ENCODE results near the gene PLD4. TPM values are rescaled to one million over a fixed set of nuclear protein-coding genes. Genes with fewer than 3 reads are reported as not detected.

Gene PLD4
- polyA plus RNA-seq, 3 donors, result 12.2 to 15.5 (median 15.1) TPM

DNA sequence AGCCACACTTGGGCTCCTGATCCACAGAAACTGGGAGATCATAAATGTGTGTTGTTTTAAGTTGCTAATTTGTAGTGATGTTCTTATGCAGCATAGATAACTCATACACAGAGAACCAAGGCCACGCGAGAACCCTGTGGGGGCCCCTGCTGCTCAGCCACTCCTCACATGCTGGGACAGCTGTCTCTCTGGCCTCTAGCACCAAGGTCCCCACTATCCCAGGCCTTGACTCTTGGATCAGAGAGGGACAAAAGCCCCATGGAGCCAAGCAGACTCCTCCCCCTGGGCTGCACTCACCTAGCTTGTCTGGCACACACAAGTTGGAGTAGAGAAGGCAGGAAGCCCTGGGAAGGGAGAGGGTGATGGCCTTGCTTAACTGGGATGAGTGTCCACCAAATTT lies 11.3 kb downstream of the PLD4 start:
- peaks cover 5 to 8% of the 10 kb centered on the region in 2 donors for H3K4me1 ChIP-seq (ENCODE audit: control insufficient read depth in 1 of 2, insufficient read depth in 2 of 2, low read length in 2 of 2)

DNA sequence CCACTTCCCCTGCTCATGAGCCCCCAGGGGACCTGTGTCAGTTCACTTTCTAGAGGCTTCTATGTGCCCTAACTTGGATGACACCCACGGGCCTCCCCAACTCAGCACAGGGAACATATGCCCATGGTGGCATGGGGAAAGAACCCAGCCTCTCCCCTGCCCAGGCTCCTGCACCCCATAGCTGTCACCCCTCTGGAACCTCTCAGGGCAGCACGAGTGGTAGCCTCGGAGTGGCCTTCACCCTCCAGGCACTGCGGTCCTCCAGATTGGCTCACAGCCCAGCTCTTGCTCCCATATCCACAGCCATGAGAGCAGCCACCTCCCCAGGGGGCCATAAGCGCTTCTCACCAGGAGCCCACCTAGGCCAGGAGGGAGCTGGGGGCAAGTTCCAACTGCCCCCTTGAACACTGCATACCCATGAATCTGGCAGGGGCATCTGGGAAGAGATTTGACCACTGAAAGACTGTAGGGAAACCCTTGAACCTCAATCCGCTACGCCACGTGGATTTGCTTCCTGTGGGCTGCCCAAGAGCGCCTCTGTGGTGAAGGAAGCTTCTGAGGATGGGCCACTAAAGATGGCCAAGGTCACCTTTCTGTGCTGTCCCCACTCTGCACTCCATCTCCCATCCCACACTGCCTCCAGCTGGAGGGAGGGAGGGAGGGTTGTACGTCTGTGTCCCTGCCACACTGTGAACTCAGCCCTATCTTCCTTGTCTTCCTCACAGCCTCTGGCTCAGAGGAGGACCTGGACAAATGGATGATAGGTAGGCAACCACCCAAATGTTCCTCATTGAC lies 11.9 kb downstream of the PLD4 start:
- WGBS (ENCODE audit: insufficient coverage), result 27% methylated on average over 6 of the region's 10 CpGs

More for the DNA sequence above, 11.3 kb downstream of the PLD4 start:
- Histone ChIP-seq H3K4me3 (replicated peaks in 1 of 3; ENCODE audit: low read depth in 2 of 3, low read length in 3 of 3) (no peak overlapping the region), H2AFZ (ENCODE audit: insufficient read depth, low read depth, low read length, poor library complexity, severe bottlenecking) (no peak overlapping the region), H3K9ac (ENCODE audit: insufficient read depth, low read length, poor library complexity, severe bottlenecking) (no peak overlapping the region), H3K79me2 (ENCODE audit: insufficient read depth, low read length) (no peaks in the 10 kb centered on the region), H3K27ac (ENCODE audit: low read depth in 1 of 2, low read length in 2 of 2) (no peak overlapping the region), H3K36me3 (replicated peaks in 1 of 2; ENCODE audit: control insufficient read depth in 1 of 2, insufficient read depth in 2 of 2, low read length in 2 of 2) (no peaks in the 10 kb centered on the region), H3K4me2 (replicated peaks; ENCODE audit: extremely low read depth, low read length, poor library complexity, severe bottlenecking) (no peak overlapping the region), H3K27me3 (ENCODE audit: control insufficient read depth in 2 of 2, insufficient read depth in 2 of 2, low read length in 2 of 2) (peaks cover 7 to 38% of the 10 kb centered on the region in 2 donors), H3K9me3 (replicated peaks in 1 of 2; ENCODE audit: control insufficient read depth in 1 of 2, insufficient read depth in 1 of 2, low read length in 2 of 2) (peaks cover 0 to 3% of the 10 kb centered on the region in 2 donors), H4K20me1 (ENCODE audit: insufficient read depth, low read length) (no peaks in the 10 kb centered on the region)
- Mint-ChIP-seq H3K27me3 (ENCODE audit: low read depth in 3 of 3) (peaks cover 41 to 51% (median 43%) of the 10 kb centered on the region in 3 donors), H3K36me3 (peaks cover 0 to 4% of the 10 kb centered on the region in 2 donors), H3K4me3 (no peak overlapping the region), H3K4me1 (no peaks in the 10 kb centered on the region), H3K27ac (no peak overlapping the region), H3K9me3 (peaks cover 0 to 4% (median 0%) of the 10 kb centered on the region in 7 donors)
- DNase-seq, result no peak
- TF ChIP-seq, protein P1, sequence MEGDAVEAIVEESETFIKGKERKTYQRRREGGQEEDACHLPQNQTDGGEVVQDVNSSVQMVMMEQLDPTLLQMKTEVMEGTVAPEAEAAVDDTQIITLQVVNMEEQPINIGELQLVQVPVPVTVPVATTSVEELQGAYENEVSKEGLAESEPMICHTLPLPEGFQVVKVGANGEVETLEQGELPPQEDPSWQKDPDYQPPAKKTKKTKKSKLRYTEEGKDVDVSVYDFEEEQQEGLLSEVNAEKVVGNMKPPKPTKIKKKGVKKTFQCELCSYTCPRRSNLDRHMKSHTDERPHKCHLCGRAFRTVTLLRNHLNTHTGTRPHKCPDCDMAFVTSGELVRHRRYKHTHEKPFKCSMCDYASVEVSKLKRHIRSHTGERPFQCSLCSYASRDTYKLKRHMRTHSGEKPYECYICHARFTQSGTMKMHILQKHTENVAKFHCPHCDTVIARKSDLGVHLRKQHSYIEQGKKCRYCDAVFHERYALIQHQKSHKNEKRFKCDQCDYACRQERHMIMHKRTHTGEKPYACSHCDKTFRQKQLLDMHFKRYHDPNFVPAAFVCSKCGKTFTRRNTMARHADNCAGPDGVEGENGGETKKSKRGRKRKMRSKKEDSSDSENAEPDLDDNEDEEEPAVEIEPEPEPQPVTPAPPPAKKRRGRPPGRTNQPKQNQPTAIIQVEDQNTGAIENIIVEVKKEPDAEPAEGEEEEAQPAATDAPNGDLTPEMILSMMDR (IDR thresholded peaks at IDR 0.05), result no peak
- 17% methylated on average over 2 of the region's 2 CpGs for WGBS (ENCODE audit: insufficient coverage)
- intact Hi-C loops (cut with micrococcal nuclease), result no loop called here

More for the DNA sequence above, 11.9 kb downstream of the PLD4 start:
- Histone ChIP-seq H3K27ac (ENCODE audit: low read depth in 1 of 2, low read length in 2 of 2) (no peak overlapping the region), H3K9me3 (replicated peaks in 1 of 2; ENCODE audit: control insufficient read depth in 1 of 2, insufficient read depth in 1 of 2, low read length in 2 of 2) (peaks cover 0 to 3% of the 10 kb centered on the region in 2 donors), H2AFZ (ENCODE audit: insufficient read depth, low read depth, low read length, poor library complexity, severe bottlenecking) (no peak overlapping the region), H3K4me2 (replicated peaks; ENCODE audit: extremely low read depth, low read length, poor library complexity, severe bottlenecking) (no peak overlapping the region), H3K4me1 (ENCODE audit: control insufficient read depth in 1 of 2, insufficient read depth in 2 of 2, low read length in 2 of 2) (peaks cover 5 to 8% of the 10 kb centered on the region in 2 donors), H3K9ac (ENCODE audit: insufficient read depth, low read length, poor library complexity, severe bottlenecking) (no peak overlapping the region), H3K79me2 (ENCODE audit: insufficient read depth, low read length) (no peaks in the 10 kb centered on the region), H3K4me3 (replicated peaks in 1 of 3; ENCODE audit: low read depth in 2 of 3, low read length in 3 of 3) (no peak overlapping the region), H3K36me3 (replicated peaks in 1 of 2; ENCODE audit: control insufficient read depth in 1 of 2, insufficient read depth in 2 of 2, low read length in 2 of 2) (no peaks in the 10 kb centered on the region), H4K20me1 (ENCODE audit: insufficient read depth, low read length) (no peaks in the 10 kb centered on the region), H3K27me3 (ENCODE audit: control insufficient read depth in 2 of 2, insufficient read depth in 2 of 2, low read length in 2 of 2) (peaks cover 7 to 38% of the 10 kb centered on the region in 2 donors)
- no peak overlapping the region for H3K4me3 Mint-ChIP-seq
- intact Hi-C loops (cut with micrococcal nuclease), result no loop called here
- peak in 1 of 3 donors; percentile 2 for DNase-seq
- H3K27ac Mint-ChIP-seq, result peak overlapping the region in 1 of 7 donors; percentile 31
- TF ChIP-seq, protein P1 (IDR thresholded peaks at IDR 0.05), result no peak
- H3K9me3 Mint-ChIP-seq, result peaks cover 0 to 4% (median 0%) of the 10 kb centered on the region in 7 donors
- peaks cover 0 to 4% of the 10 kb centered on the region in 2 donors for H3K36me3 Mint-ChIP-seq
- no peaks in the 10 kb centered on the region for H3K4me1 Mint-ChIP-seq
- peaks cover 41 to 51% (median 43%) of the 10 kb centered on the region in 3 donors for H3K27me3 Mint-ChIP-seq (ENCODE audit: low read depth in 3 of 3)
